ENCODE data around the gene TMEM272. TPM values are rescaled to one million over a fixed set of nuclear protein-coding genes. Genes with fewer than 3 reads are reported as not detected.

TMEM272 gene
- total and polyA plus RNA-seq, 9 of the 15 experiments (the other 6 are each of a cell fraction or from before 2014, with no cell fraction given) = 0.04 to 0.16 (median 0.06) TPM; not detected in 2

GRCh38 chr13:51764184-51765141 is 80.5 kb downstream of the TMEM272 start:
- no peaks in the 10 kb centered on the region for H4K20me1 ChIP-seq (replicated peaks; ENCODE audit: control insufficient read depth, insufficient read depth, low read length)
- H3K79me2 ChIP-seq (ENCODE audit: control insufficient read depth, insufficient read depth, low read length) = no peaks in the 10 kb centered on the region
- no TSS peak for BruUV-seq (replicated peaks)
- WGBS (ENCODE audit: insufficient coverage, low coverage, missing lambda C conversion rate) = 77% methylated on average over 11 of the region's 12 CpGs
- ChIA-PET POLR2A (no interaction called here), CTCF (ENCODE audit: low intra/inter-chr PET ratio) (no interaction called here)
- H3K4me1 ChIP-seq (replicated peaks in 1 of 2; ENCODE audit: control insufficient read depth in 2 of 2, insufficient read depth in 2 of 2, low read length in 2 of 2) = peaks cover 0 to 3% of the 10 kb centered on the region in 2 experiments; a peak in 2 of 5 replicates
- no peak overlapping the region; a peak in 1 of 4 replicates for H3K9ac ChIP-seq (ENCODE audit: insufficient read depth in 1 of 2, low read depth in 2 of 2, low read length in 2 of 2)
- no peaks in the 10 kb centered on the region for H3K9me1 ChIP-seq (ENCODE audit: control insufficient read depth, insufficient read depth, low read length)
- FAIRE-seq (no peak), DNase-seq (ENCODE audit: extremely low read depth in 1 of 4, low spot score in 3 of 4) (no peak), ATAC-seq (no peak)
- no peaks in the 10 kb centered on the region for H3K9me3 ChIP-seq (replicated peaks; ENCODE audit: control insufficient read depth, insufficient read depth, low read depth, low read length)
- no peak overlapping the region for H2AFZ ChIP-seq (ENCODE audit: low read depth, low read length)
- TF ChIP-seq TFAM (CRISPR knock-in tag; conservative IDR thresholded peaks at IDR 0.05) (no peak), GABPA (tag; conservative IDR thresholded peaks at IDR 0.05; ENCODE audit: low read depth) (no peak), RBBP5 (IDR thresholded peaks at IDR 0.05; ENCODE audit: borderline replicate concordance, insufficient read depth, low read length, poor library complexity, severe bottlenecking) (no peak), FOXM1 (IDR thresholded peaks at IDR 0.05; ENCODE audit: low read depth) (no peak), FOXM1 (CRISPR knock-in tag; IDR thresholded peaks at IDR 0.05; ENCODE audit: low read depth) (no peak)
- no peak overlapping the region for H3K4me2 ChIP-seq (ENCODE audit: insufficient read depth, low read length)
- H3K36me3 ChIP-seq (ENCODE audit: control insufficient read depth, insufficient read depth, low read length) = no peaks in the 10 kb centered on the region
- in situ Hi-C loops (cut with MboI) (no loop called here), intact Hi-C loops (cut with micrococcal nuclease) (no loop called here)
- H3K4me3 ChIP-seq = no peak overlapping the region
- H3K27ac ChIP-seq (ENCODE audit: extremely low read depth, low read depth, low read length) = no peak overlapping the region
- H3K27me3 ChIP-seq (ENCODE audit: control insufficient read depth in 2 of 2, insufficient read depth in 2 of 2, low read length in 2 of 2) = no peaks in the 10 kb centered on the region
